Esophagus muscularis mucosa (tissue), 4 donors: Measurements from ENCODE around the gene IL18BP. TPM values are rescaled to one million over a fixed set of nuclear protein-coding genes. Genes with fewer than 3 reads are reported as not detected.

ENCODE experiments used
- DNase-seq: peaks from one replicate; pipeline ENCODE4 v3.0.0-alpha.2; 2017; ENCODE audit errors: extremely low spot score
- H3K27ac ChIP-seq, 4 donors: fragments of 200-600 bp; sonication (generic); replicated peaks in 1 of 4; 1 replicate in 3 of 4; 2 replicates in 1 of 4; pipeline ENCODE4 v1.5.1; 2016 to 2019; ENCODE audit warnings: mild to moderate bottlenecking in 1 of 4
- H3K27me3 ChIP-seq, 4 donors: fragments of 200-600 bp; sonication (generic); one replicate each; pipeline versions ENCODE4 v1.5.1 to v1.6.0; 2016 to 2019
- H3K36me3 ChIP-seq, 4 donors: fragments of 200-600 bp; sonication (generic); one replicate each; pipeline ENCODE4 v1.5.1; 2016 to 2019
- H3K4me1 ChIP-seq, 4 donors: fragments of 200-600 bp; sonication (generic); one replicate each; pipeline ENCODE4 v1.5.1; 2016 to 2019
- H3K4me3 ChIP-seq, 4 donors: fragments of 200-600 bp; sonication (generic); 1 replicate in 2 of 4; 2 replicates in 2 of 4; pipeline ENCODE4 v1.5.1; 2016 to 2019; ENCODE audit warnings: mild to moderate bottlenecking in 4 of 4, moderate library complexity in 1 of 4
- H3K9me3 ChIP-seq, 4 donors: fragments of 200-600 bp; sonication (generic); 1 replicate in 3 of 4; 2 replicates in 1 of 4; pipeline ENCODE4 v1.5.1; 2016 to 2019
- CTCF ChIP-seq, 3 experiments: fragments of 200-600 bp in 2 of 3; fragments of 450-650 bp in 1 of 3; sonication (generic) in 2 of 3; IDR thresholded peaks; one replicate each; pipeline ENCODE4 v1.5.1; 2017 to 2019; ENCODE audit warnings: antibody characterized with exemption in 3 of 3, mild to moderate bottlenecking in 2 of 3, moderate library complexity in 1 of 3
- EP300 ChIP-seq: sonication (generic); formaldehyde crosslinking; IDR thresholded peaks from one replicate; pipeline ENCODE4 v1.6.1; 2017; ENCODE audit warnings: antibody characterized with exemption
- POLR2A ChIP-seq: fragments of 450-650 bp; IDR thresholded peaks from one replicate; pipeline ENCODE4 v1.6.1; 2017; ENCODE audit warnings: antibody characterized with exemption, moderate library complexity, mild to moderate bottlenecking, low read depth
- POLR2AphosphoS5 ChIP-seq, 2 donors: sonication (generic); formaldehyde crosslinking; IDR thresholded peaks; one replicate each; pipeline ENCODE4 v1.6.1; 2017; ENCODE audit warnings: antibody characterized with exemption in 2 of 2
- WGBS: methylation state at CpG from one replicate; pipeline ENCODE4 v1.1.5; 2018; 5-methylcytosine and 5-hydroxymethylcytosine counted together
- intact Hi-C: fragments of 100-400 bp; cut with DNase I; formaldehyde crosslinking; loops from one replicate; pipeline ENCODE4 v1.15.1; 2023
- total RNA-seq, 4 donors: library from RNA; depleted of rRNA; stranded (reverse); fragments of >200 nt; gene quantifications; one replicate each; pipeline versions ENCODE4 v1.1.0 to v1.2.1, GENCODE V29; 2016

IL18BP gene
- total RNA-seq, 4 donors from 2014 or later = 2.7 to 9.4 (median 5.9) TPM

- no peaks in the 10 kb centered on the region for H3K9me3 ChIP-seq
- H3K27me3 ChIP-seq = no peaks in the 10 kb centered on the region
- no peak for TF ChIP-seq EP300
- no peak for TF ChIP-seq POLR2A
- TF ChIP-seq CTCF (IDR thresholded peaks at IDR 0.05) = no peak
- 90% methylated on average over 16 of the region's 16 CpGs for WGBS
- H3K4me3 ChIP-seq = no peak overlapping the region
- H3K4me1 ChIP-seq = peaks cover 33 to 58% (median 51%) of the 10 kb centered on the region in 4 donors
- H3K36me3 ChIP-seq = peaks cover 92 to 100% (median 100%) of the 10 kb centered on the region in 4 donors
- DNase-seq = no peak
- intact Hi-C loops = no loop called here
- peak overlapping the region; percentile 52 to 76 (median 66) for H3K27ac ChIP-seq
These were observed 16.1 kb downstream of the IL18BP start for GRCh38 chr11:72014761-72015320.

GRCh38 chr11:72015511-72016061, 16.9 kb downstream of the IL18BP start:
- peak overlapping the region in 2 of 4 donors; percentile 60 to 76 for H3K27ac ChIP-seq
- DNase-seq = no peak
- peak in 1 of 3 experiments; percentile 16 for TF ChIP-seq CTCF (IDR thresholded peaks at IDR 0.05)
- no peak for TF ChIP-seq POLR2AphosphoS5 (IDR thresholded peaks at IDR 0.05)
- intact Hi-C loops = no loop called here
- peaks cover 92 to 100% (median 100%) of the 10 kb centered on the region in 4 donors for H3K36me3 ChIP-seq
- 86% methylated on average over 8 of the region's 10 CpGs for WGBS
- no peaks in the 10 kb centered on the region for H3K27me3 ChIP-seq
- H3K4me3 ChIP-seq = no peak overlapping the region
- H3K4me1 ChIP-seq = peaks cover 33 to 56% (median 51%) of the 10 kb centered on the region in 4 donors
- no peaks in the 10 kb centered on the region for H3K9me3 ChIP-seq

- H3K4me1 ChIP-seq = peaks cover 15 to 30% (median 28%) of the 10 kb centered on the region in 4 donors
- no peaks in the 10 kb centered on the region for H3K9me3 ChIP-seq
- no peak overlapping the region for H3K4me3 ChIP-seq
- 87% methylated on average over 9 of the region's 9 CpGs for WGBS
- no peak for TF ChIP-seq POLR2AphosphoS5 (IDR thresholded peaks at IDR 0.05)
- no peak for TF ChIP-seq POLR2A
- no peak for TF ChIP-seq EP300
- no peak for TF ChIP-seq CTCF (IDR thresholded peaks at IDR 0.05)
- peaks cover 88 to 100% (median 100%) of the 10 kb centered on the region in 4 donors for H3K36me3 ChIP-seq
- H3K27ac ChIP-seq = no peak overlapping the region
- no peak for DNase-seq
- H3K27me3 ChIP-seq = no peaks in the 10 kb centered on the region
- intact Hi-C loops = no loop called here
These were observed 19.5 kb downstream of the IL18BP start for GRCh38 chr11:72018171-72018570.

GRCh38 chr11:72023335-72023734, 24.6 kb downstream of the IL18BP start:
- no peaks in the 10 kb centered on the region for H3K9me3 ChIP-seq
- H3K4me1 ChIP-seq = peaks cover 36 to 49% (median 45%) of the 10 kb centered on the region in 4 donors
- WGBS = 88% methylated on average over 3 of the region's 4 CpGs
- H3K4me3 ChIP-seq = no peak overlapping the region
- no peak overlapping the region for H3K27ac ChIP-seq
- no peak for TF ChIP-seq EP300
- TF ChIP-seq CTCF (IDR thresholded peaks at IDR 0.05) = no peak
- no peak for TF ChIP-seq POLR2AphosphoS5 (IDR thresholded peaks at IDR 0.05)
- no peak for TF ChIP-seq POLR2A
- peaks cover 71 to 95% (median 87%) of the 10 kb centered on the region in 4 donors for H3K36me3 ChIP-seq
- intact Hi-C loops = loop anchor here (10.0 kb wide), 1 partner anchor 201 kb away; the partner anchor contains the start of gene INPPL1
- H3K27me3 ChIP-seq = no peaks in the 10 kb centered on the region
- no peak for DNase-seq
